PC-3 (cell line): Measurements from ENCODE around the gene REG3G. TPM values are rescaled to one million over a fixed set of nuclear protein-coding genes. Genes with fewer than 3 reads are reported as not detected.

Experiments
- ATAC-seq: fragments of 200-7000 bp; cut with Tn5 transposase; 2 replicates; pipeline ENCODE4 v1.9.1; 2020; ENCODE audit warnings: mild to moderate bottlenecking, moderate library complexity
- BruUV-seq: library from RNA; stranded (reverse); fragments of 400-500 nt; replicated peaks from 2 replicates; lab custom pipeline; 2021; lab: Mats Ljungman, UMichigan
- CTCF ChIA-PET: fragments of 300-600 bp; sonication (Branson Sonifier 250); formaldehyde crosslinking; loops from one replicate; lab custom pipeline; 2022; ENCODE audit warnings: antibody characterized with exemption; lab: Charles Lee
- POLR2A ChIA-PET: fragments of 300-600 bp; sonication (Branson Sonifier 250); formaldehyde crosslinking; loops from one replicate; lab custom pipeline; 2022; ENCODE audit warnings: antibody characterized with exemption; ENCODE audit not compliant: unreplicated experiment; lab: Charles Lee
- DNase-seq: peaks from one replicate; pipeline ENCODE4 v3.0.0-alpha.2; 2015
- H2AFZ ChIP-seq: fragments of 300-600 bp; sonication (generic); 2 replicates; pipeline ENCODE4 v1.6.0; 2016; ENCODE audit warnings: antibody characterized with exemption, low read length
- H3F3A ChIP-seq: fragments of 300-600 bp; sonication (generic); one replicate; pipeline ENCODE4 v1.6.0; 2017; ENCODE audit warnings: antibody characterized with exemption, low read length, control low read depth, mild to moderate bottlenecking; ENCODE audit not compliant: unreplicated experiment
- H3K27ac ChIP-seq: fragments of 300-600 bp; sonication (generic); 2 replicates; pipeline ENCODE4 v1.5.1; 2016; ENCODE audit warnings: mild to moderate bottlenecking, low read length
- H3K27me3 ChIP-seq: fragments of 300-600 bp; sonication (generic); 2 replicates; pipeline ENCODE4 v1.6.1; 2016; ENCODE audit warnings: low read length, mixed read lengths
- H3K36me3 ChIP-seq: fragments of 300-600 bp; sonication (generic); 2 replicates; pipeline ENCODE4 v1.6.1; 2016; ENCODE audit warnings: low read depth, mixed run types, low read length, mixed read lengths
- H3K4me1 ChIP-seq: fragments of 300-600 bp; sonication (generic); 2 replicates; pipeline ENCODE4 v1.5.1; 2016; ENCODE audit warnings: low read length; ENCODE audit not compliant: insufficient read depth
- H3K4me2 ChIP-seq: fragments of 300-600 bp; sonication (generic); 2 replicates; pipeline ENCODE4 v1.6.0; 2016; ENCODE audit warnings: low read length
- H3K4me3 ChIP-seq: fragments of 300-600 bp; sonication (generic); 2 replicates; pipeline ENCODE4 v1.5.1; 2016; ENCODE audit warnings: mild to moderate bottlenecking, low read length, mixed read lengths
- H3K79me2 ChIP-seq: fragments of 300-600 bp; sonication (generic); 2 replicates; pipeline ENCODE4 v1.6.1; 2017; ENCODE audit warnings: low read length, mixed read lengths
- H3K9ac ChIP-seq: fragments of 300-600 bp; sonication (generic); 2 replicates; pipeline ENCODE4 v1.6.0; 2016; ENCODE audit warnings: mild to moderate bottlenecking, low read length
- H3K9me2 ChIP-seq: fragments of 300-600 bp; sonication (generic); replicated peaks from 2 replicates; pipeline ENCODE4 v1.6.1; 2016; ENCODE audit warnings: mixed run types, low read length, mixed read lengths
- H3K9me3 ChIP-seq: fragments of 300-600 bp; sonication (generic); 2 replicates; pipeline ENCODE4 v1.6.1; 2016; ENCODE audit warnings: low read length, mixed read lengths
- H4K20me1 ChIP-seq: fragments of 300-600 bp; sonication (generic); 2 replicates; pipeline ENCODE4 v1.6.1; 2016; ENCODE audit warnings: low read length, mixed read lengths
- EZH2 ChIP-seq: fragments of 300-600 bp; sonication (generic); IDR thresholded peaks from one replicate; pipeline ENCODE4 v1.6.1; 2017; ENCODE audit warnings: antibody characterized with exemption, mild to moderate bottlenecking, low read length; ENCODE audit not compliant: unreplicated experiment
- EZH2phosphoT487 ChIP-seq: fragments of 300-600 bp; sonication (generic); IDR thresholded peaks from 2 replicates; pipeline ENCODE4 v1.6.1; 2018; ENCODE audit warnings: mild to moderate bottlenecking, antibody characterized with exemption, low read length, borderline replicate concordance
- intact Hi-C: fragments of 100-400 bp; cut with micrococcal nuclease; formaldehyde crosslinking; loops from 2 replicates; pipeline ENCODE4 v1.9.0; 2023
- total RNA-seq: library from RNA; depleted of rRNA; stranded (reverse); fragments of >200 nt; gene quantifications from 2 replicates; pipeline ENCODE4 v1.2.3, GENCODE V29; 2014
- TF ChIP-seq, protein P1 (sequence below): fragments of 300-600 bp; sonication (generic); conservative IDR thresholded peaks from 2 replicates; pipeline ENCODE4 v1.5.1; 2017; ENCODE audit warnings: antibody characterized with exemption, low read depth, mild to moderate bottlenecking, low read length

REG3G gene
- total RNA-seq, 1 experiment from 2014 or later = not detected

DNA sequence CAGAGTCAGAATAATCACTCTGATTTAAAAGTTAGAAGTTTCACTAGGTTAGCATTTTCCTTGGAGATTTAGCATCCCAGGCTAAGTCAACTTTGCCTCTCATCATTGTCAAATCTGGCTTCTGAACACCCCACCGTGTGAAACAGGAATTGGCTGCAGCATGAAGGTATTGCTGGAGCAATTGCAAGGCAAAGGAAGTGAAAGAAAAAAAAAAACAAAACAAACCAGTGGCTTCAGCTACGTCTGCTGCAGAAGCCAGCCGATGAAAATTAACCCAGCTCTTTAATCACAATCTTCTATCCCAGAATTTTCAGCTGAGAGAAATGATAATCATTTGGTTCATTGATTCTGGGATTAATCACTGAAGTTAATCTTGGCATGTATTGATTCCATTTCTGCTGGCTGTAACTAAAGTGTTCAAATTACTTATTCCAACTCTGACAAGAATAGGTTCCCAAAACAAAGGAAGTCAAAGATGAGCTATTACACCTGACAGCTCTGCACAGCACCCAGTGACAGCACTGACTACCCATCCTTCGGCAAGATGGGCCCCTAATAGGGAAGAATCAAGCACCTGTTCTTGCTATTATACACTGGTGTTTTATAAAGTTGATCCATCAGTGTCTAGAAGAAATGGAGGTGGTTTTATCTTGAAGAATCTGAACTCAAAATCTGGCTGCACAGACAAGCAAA is 42.7 kb upstream of the REG3G start:
- Histone ChIP-seq H3K9me3 (no peaks in the 10 kb centered on the region), H3K4me2 (no peak overlapping the region), H3F3A (no peaks in the 10 kb centered on the region), H3K27me3 (no peaks in the 10 kb centered on the region), H3K27ac (no peak overlapping the region), H3K36me3 (no peaks in the 10 kb centered on the region), H3K9me2 (no peaks in the 10 kb centered on the region), H3K79me2 (no peaks in the 10 kb centered on the region), H3K4me3 (no peak overlapping the region), H4K20me1 (no peaks in the 10 kb centered on the region), H2AFZ (no peak overlapping the region), H3K9ac (no peak overlapping the region), H3K4me1 (no peaks in the 10 kb centered on the region)
- no TSS peak for BruUV-seq
- CTCF ChIA-PET = no interaction called here
- intact Hi-C loops = loop anchor here (5.0 kb wide), 1 partner anchor 635 kb away; no protein-coding TSS in a partner anchor
- ATAC-seq (no peak), DNase-seq (no peak)
- TF ChIP-seq EZH2phosphoT487 (no peak), EZH2 (no peak)
- TF ChIP-seq, protein P1, sequence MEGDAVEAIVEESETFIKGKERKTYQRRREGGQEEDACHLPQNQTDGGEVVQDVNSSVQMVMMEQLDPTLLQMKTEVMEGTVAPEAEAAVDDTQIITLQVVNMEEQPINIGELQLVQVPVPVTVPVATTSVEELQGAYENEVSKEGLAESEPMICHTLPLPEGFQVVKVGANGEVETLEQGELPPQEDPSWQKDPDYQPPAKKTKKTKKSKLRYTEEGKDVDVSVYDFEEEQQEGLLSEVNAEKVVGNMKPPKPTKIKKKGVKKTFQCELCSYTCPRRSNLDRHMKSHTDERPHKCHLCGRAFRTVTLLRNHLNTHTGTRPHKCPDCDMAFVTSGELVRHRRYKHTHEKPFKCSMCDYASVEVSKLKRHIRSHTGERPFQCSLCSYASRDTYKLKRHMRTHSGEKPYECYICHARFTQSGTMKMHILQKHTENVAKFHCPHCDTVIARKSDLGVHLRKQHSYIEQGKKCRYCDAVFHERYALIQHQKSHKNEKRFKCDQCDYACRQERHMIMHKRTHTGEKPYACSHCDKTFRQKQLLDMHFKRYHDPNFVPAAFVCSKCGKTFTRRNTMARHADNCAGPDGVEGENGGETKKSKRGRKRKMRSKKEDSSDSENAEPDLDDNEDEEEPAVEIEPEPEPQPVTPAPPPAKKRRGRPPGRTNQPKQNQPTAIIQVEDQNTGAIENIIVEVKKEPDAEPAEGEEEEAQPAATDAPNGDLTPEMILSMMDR = no peak
- POLR2A ChIA-PET = no interaction called here

DNA sequence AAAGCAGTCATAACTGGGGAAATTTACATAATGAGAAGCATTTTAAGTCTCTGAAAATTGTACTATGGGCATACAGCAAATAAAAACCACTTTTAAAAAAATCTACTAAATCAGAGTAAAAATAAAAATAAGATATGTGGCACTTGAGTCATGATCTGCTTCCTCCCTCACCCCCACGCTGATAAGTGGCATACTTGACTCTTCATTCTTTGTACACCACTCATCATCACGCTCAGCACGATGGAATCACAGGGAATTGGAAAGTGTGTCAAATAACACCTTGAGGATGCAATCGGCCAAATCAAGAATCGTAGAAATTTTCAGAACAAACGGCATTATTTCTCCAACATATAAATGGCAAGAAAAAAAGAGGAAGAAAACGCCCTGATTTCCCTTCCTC is 41.1 kb upstream of the REG3G start:
- no peak for ATAC-seq

DNA sequence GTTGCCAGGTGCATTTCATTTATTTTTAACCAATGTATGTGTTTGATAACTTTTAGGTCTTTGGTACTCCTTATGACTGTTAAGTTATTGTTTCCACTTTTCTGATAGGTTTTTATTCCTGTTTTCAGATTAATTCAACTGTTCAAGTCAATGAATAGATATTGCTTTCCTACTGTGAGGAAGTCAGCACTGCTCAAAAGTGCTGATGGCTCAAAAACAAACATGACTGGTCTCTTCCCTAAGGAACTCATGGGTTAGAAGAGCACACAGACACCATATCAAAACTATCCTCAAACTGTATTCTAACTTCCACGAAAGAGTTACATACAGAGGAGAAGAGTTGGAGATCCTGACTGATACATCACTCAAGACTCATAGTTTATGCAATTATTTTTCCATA is 39.9 kb upstream of the REG3G start:
- H3K36me3 ChIP-seq = no peaks in the 10 kb centered on the region
- no peaks in the 10 kb centered on the region for H3K4me1 ChIP-seq
- ChIA-PET CTCF (no interaction called here), POLR2A (no interaction called here)
- no peaks in the 10 kb centered on the region for H3K9me2 ChIP-seq
- H3K4me2 ChIP-seq = no peak overlapping the region
- ATAC-seq (no peak), DNase-seq (no peak)
- no peaks in the 10 kb centered on the region for H3K9me3 ChIP-seq
- no peaks in the 10 kb centered on the region for H3F3A ChIP-seq
- no peaks in the 10 kb centered on the region for H3K79me2 ChIP-seq
- H3K27ac ChIP-seq = no peak overlapping the region
- TF ChIP-seq, protein P1 = no peak
- no peak for TF ChIP-seq EZH2
- no peak for TF ChIP-seq EZH2phosphoT487
- no peak overlapping the region for H3K9ac ChIP-seq
- no peak overlapping the region for H2AFZ ChIP-seq
- intact Hi-C loops = no loop called here
- H3K4me3 ChIP-seq = no peak overlapping the region
- no TSS peak for BruUV-seq
- no peaks in the 10 kb centered on the region for H3K27me3 ChIP-seq
- no peaks in the 10 kb centered on the region for H4K20me1 ChIP-seq

More for the DNA sequence above, 41.1 kb upstream of the REG3G start:
- Histone ChIP-seq H3K9me2 (no peaks in the 10 kb centered on the region), H3K9ac (no peak overlapping the region), H3K79me2 (no peaks in the 10 kb centered on the region), H2AFZ (no peak overlapping the region), H3K27me3 (no peaks in the 10 kb centered on the region), H3K4me3 (no peak overlapping the region), H3K27ac (no peak overlapping the region), H3K9me3 (no peaks in the 10 kb centered on the region), H3K4me1 (no peaks in the 10 kb centered on the region), H4K20me1 (no peaks in the 10 kb centered on the region), H3F3A (no peaks in the 10 kb centered on the region), H3K4me2 (no peak overlapping the region), H3K36me3 (no peaks in the 10 kb centered on the region)
- no peak for DNase-seq
- BruUV-seq = no TSS peak
- no peak for TF ChIP-seq EZH2
- TF ChIP-seq, protein P1 = no peak
- TF ChIP-seq EZH2phosphoT487 = no peak
- intact Hi-C loops = loop anchor here (5.0 kb wide), 1 partner anchor 637 kb away; no protein-coding TSS in a partner anchor
- ChIA-PET CTCF (no interaction called here), POLR2A (no interaction called here)
